Nephron progenitor cell (in vitro differentiated cells): ENCODE results near the gene TTC39B.
A peak's percentile ranks its signal among the peaks of the same experiment; 100 is the strongest.

Experiments used
- DNase-seq: peaks from one replicate; pipeline ENCODE4 v3.0.0; 2021
- H3K27ac Mint-ChIP-seq: 2 replicates; pipeline ENCODE4 v1.8.0; 2021; ENCODE audit warnings: mild to moderate bottlenecking, moderate library complexity, mixed read lengths
- H3K27me3 Mint-ChIP-seq: 2 replicates; pipeline ENCODE4 v1.8.0; 2021; ENCODE audit warnings: mild to moderate bottlenecking, low read depth, mixed read lengths; ENCODE audit not compliant: poor library complexity
- H3K36me3 Mint-ChIP-seq: 2 replicates; pipeline ENCODE4 v1.8.0; 2021; ENCODE audit warnings: low read depth, mixed read lengths
- H3K4me1 Mint-ChIP-seq: 2 replicates; pipeline ENCODE4 v1.8.0; 2021; ENCODE audit warnings: mixed read lengths
- H3K4me3 Mint-ChIP-seq: 2 replicates; pipeline ENCODE4 v1.8.0; 2021; ENCODE audit warnings: mild to moderate bottlenecking, moderate library complexity, mixed read lengths
- H3K9me3 Mint-ChIP-seq: 2 replicates; pipeline ENCODE4 v1.8.0; 2021; ENCODE audit warnings: mild to moderate bottlenecking, moderate library complexity, mixed read lengths
- TF ChIP-seq, protein P1 (sequence below): fragments of 200-600 bp; sonication (generic); IDR thresholded peaks from 2 replicates; pipeline ENCODE4 v1.5.0; 2021; ENCODE audit warnings: antibody characterized with exemption

Gene TTC39B

DNA sequence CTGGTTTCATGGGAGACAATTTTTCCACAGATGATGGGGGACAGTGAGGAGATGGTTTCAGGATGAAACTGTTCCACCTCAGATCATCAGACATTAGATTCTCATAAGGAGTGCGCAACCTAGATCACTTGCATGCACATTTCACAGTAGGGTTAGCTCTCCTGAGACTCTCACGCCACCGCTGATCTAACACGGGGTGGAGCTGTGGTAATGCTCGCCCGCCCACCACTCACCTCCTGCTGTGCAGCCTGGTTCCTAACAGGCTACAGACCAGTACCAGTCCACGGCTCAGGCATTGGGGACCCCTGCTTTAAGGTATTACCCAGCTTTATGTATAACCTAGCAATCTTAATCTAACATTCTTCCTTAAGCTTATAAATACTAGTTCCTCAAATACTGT lies 35.6 kb downstream of the TTC39B start:
- DNase-seq: no peak
- Mint-ChIP-seq H3K9me3 (peaks cover 12% of the 10 kb centered on the region), H3K4me3 (no peak overlapping the region), H3K4me1 (peaks cover 23% of the 10 kb centered on the region), H3K27ac (no peak overlapping the region), H3K27me3 (no peaks in the 10 kb centered on the region), H3K36me3 (peaks cover 28% of the 10 kb centered on the region)
- TF ChIP-seq, protein P1, sequence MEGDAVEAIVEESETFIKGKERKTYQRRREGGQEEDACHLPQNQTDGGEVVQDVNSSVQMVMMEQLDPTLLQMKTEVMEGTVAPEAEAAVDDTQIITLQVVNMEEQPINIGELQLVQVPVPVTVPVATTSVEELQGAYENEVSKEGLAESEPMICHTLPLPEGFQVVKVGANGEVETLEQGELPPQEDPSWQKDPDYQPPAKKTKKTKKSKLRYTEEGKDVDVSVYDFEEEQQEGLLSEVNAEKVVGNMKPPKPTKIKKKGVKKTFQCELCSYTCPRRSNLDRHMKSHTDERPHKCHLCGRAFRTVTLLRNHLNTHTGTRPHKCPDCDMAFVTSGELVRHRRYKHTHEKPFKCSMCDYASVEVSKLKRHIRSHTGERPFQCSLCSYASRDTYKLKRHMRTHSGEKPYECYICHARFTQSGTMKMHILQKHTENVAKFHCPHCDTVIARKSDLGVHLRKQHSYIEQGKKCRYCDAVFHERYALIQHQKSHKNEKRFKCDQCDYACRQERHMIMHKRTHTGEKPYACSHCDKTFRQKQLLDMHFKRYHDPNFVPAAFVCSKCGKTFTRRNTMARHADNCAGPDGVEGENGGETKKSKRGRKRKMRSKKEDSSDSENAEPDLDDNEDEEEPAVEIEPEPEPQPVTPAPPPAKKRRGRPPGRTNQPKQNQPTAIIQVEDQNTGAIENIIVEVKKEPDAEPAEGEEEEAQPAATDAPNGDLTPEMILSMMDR: no peak

DNA sequence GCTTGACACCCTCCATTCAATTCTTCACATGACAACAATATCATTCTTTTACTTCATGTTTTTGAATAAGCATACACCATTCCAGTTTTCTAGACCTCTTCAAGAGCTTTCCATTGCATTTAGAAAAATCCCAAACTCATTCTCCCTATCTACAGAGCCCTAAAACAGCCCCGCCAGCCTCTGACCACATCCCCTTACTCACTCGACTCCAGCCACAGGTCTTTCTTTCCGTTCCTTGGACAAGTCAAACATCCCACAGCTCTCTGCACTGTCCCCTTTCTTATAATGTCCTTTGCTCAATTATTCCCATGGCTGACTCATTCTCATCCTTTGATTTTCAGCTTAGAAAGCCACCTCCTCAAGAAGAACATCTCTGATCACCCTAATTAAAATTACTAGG lies 38.2 kb downstream of the TTC39B start:
- Mint-ChIP-seq H3K4me1 (peaks cover 6% of the 10 kb centered on the region), H3K27me3 (no peaks in the 10 kb centered on the region), H3K27ac (peak overlapping the region; percentile 81), H3K4me3 (no peak overlapping the region), H3K36me3 (peaks cover 28% of the 10 kb centered on the region), H3K9me3 (peaks cover 12% of the 10 kb centered on the region)
- no peak for DNase-seq
- TF ChIP-seq, protein P1: no peak

DNA sequence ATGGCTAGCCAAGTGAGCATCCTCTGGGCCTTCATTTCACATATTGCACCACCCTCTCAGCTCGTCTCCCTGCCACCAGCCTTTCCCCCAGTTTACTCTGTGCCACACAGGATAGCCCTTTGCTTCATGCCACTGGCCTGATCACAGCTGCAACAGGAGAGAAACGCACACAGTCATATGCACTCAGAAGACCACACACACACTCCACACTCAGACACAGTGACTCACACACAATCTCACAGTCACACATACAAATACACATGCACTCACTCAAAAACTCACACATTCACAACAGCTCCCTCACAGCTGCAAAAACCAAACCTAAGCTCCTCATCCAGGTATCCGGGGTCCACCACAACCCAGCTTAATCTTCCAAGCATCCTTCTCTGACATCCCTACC lies 38.7 kb downstream of the TTC39B start:
- Mint-ChIP-seq H3K9me3 (peaks cover 12% of the 10 kb centered on the region), H3K27ac (peak overlapping the region; percentile 81), H3K27me3 (no peaks in the 10 kb centered on the region), H3K36me3 (peaks cover 28% of the 10 kb centered on the region), H3K4me3 (no peak overlapping the region), H3K4me1 (peaks cover 6% of the 10 kb centered on the region)
- no peak for DNase-seq
- TF ChIP-seq, protein P1: no peak

- Mint-ChIP-seq H3K4me3 (no peak overlapping the region), H3K27ac (no peak overlapping the region), H3K9me3 (no peaks in the 10 kb centered on the region), H3K4me1 (peaks cover 6% of the 10 kb centered on the region), H3K27me3 (no peaks in the 10 kb centered on the region), H3K36me3 (peaks cover 9% of the 10 kb centered on the region)
- TF ChIP-seq, protein P1: no peak
- no peak for DNase-seq
Measured at GRCh38 chr9:15264918-15265317, 42.1 kb downstream of the TTC39B start.

DNA sequence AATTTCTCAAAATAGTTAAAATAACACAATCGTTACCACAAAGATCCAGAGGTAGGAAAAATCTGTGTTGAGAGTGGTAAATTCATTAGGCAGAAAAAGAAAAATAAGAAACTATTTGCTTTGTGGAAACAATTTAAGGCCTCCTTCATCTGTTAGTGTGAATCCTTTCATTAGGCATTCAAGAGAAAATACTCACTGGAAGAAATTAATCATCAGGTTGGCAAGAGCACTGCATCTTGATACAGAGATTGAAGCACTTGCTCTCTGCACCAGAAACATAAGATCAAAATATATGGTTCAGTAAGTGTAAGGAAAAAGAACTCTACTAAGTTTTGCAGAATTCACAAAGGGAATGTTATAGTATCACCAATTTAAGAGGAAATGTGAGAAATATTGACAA lies 44.4 kb downstream of the TTC39B start:
- no peaks in the 10 kb centered on the region for H3K4me1 Mint-ChIP-seq

DNA sequence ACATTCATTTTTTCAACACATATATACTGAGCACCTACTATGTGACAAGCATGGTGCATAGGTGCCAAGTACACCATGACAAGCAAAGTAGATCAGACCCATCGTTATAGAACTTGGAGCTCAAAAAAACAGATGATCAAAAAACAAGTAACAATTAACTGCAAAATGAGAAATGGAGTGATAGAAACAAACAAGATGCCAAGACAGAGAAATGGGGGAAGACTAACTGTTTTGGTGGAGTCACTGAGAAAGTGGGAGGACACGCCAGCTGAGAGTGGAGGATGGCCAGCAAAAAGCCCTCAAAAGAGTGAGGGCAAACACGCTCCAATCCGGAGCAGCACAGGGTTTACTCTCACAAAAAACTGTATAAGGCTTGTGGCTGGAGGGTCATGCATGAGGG lies 50.6 kb downstream of the TTC39B start:
- no peak for DNase-seq
- no peaks in the 10 kb centered on the region for H3K9me3 Mint-ChIP-seq
- no peaks in the 10 kb centered on the region for H3K27me3 Mint-ChIP-seq
- no peak overlapping the region for H3K4me3 Mint-ChIP-seq
- H3K27ac Mint-ChIP-seq: no peak overlapping the region
- no peaks in the 10 kb centered on the region for H3K4me1 Mint-ChIP-seq
- H3K36me3 Mint-ChIP-seq: peaks cover 16% of the 10 kb centered on the region
- TF ChIP-seq, protein P1: no peak

More for the DNA sequence above, 44.4 kb downstream of the TTC39B start:
- H3K9me3 Mint-ChIP-seq: no peaks in the 10 kb centered on the region
- H3K36me3 Mint-ChIP-seq: no peaks in the 10 kb centered on the region
- no peak overlapping the region for H3K4me3 Mint-ChIP-seq
- H3K27me3 Mint-ChIP-seq: no peaks in the 10 kb centered on the region
- TF ChIP-seq, protein P1: no peak
- DNase-seq: no peak
- H3K27ac Mint-ChIP-seq: peak overlapping the region; percentile 69
